IMR-90 (cell line): ENCODE results near the gene SNCG. TPM values are rescaled to one million over a fixed set of nuclear protein-coding genes. Genes with fewer than 3 reads are reported as not detected.
"Not testable (repeated sequence)": the region's sequence is repeated elsewhere in the genome, so short reads cannot be mapped to it uniquely, and the experiment has no call there.

Experiments
- ATAC-seq: fragments of 200-7000 bp; cut with Tn5 transposase; 2 replicates; pipeline ENCODE4 v1.9.1; 2020; ENCODE audit warnings: low read depth, mild to moderate bottlenecking, moderate library complexity
- BruUV-seq: library from RNA; stranded (reverse); fragments of 400-500 nt; replicated peaks from 2 replicates; lab custom pipeline; 2021; lab: Mats Ljungman, UMichigan
- CTCF ChIA-PET: fragments of 300-600 bp; formaldehyde crosslinking; extraction: SDS; loops from one replicate; lab custom pipeline; 2021; ENCODE audit warnings: antibody characterized with exemption; lab: Yijun Ruan, JAX
- POLR2A ChIA-PET: fragments of 300-600 bp; sonication (Branson Sonifier 250); formaldehyde crosslinking; loops from one replicate; lab custom pipeline; 2022; ENCODE audit warnings: antibody characterized with exemption; ENCODE audit not compliant: unreplicated experiment; lab: Charles Lee
- DNase-seq: peaks from one replicate; pipeline ENCODE4 v3.0.0; 2013
- H2AFZ ChIP-seq: replicated peaks from 2 replicates; pipeline ENCODE3; 2013; ENCODE audit warnings: low read length, mild to moderate bottlenecking; ENCODE audit not compliant: poor library complexity
- H2AK5ac ChIP-seq: 2 replicates; pipeline ENCODE4 v1.6.1; 2013; ENCODE audit warnings: low read depth, low read length, inconsistent platforms
- H2AK9ac ChIP-seq: replicated peaks from 2 replicates; pipeline ENCODE3; 2013; ENCODE audit warnings: mild to moderate bottlenecking, low read depth, low read length, moderate library complexity; ENCODE audit not compliant: poor library complexity
- H2BK120ac ChIP-seq: 2 replicates; pipeline ENCODE4 v1.6.1; 2013; ENCODE audit warnings: low read depth, low read length, inconsistent platforms
- H2BK15ac ChIP-seq: 3 replicates; pipeline ENCODE4 v1.6.1; 2013; ENCODE audit warnings: low read depth, low read length, inconsistent platforms
- H2BK20ac ChIP-seq: 2 replicates; pipeline ENCODE4 v1.6.1; 2013; ENCODE audit warnings: low read depth, mild to moderate bottlenecking, inconsistent platforms, low read length, moderate library complexity
- H2BK5ac ChIP-seq: 2 replicates; pipeline ENCODE4 v1.6.1; 2013; ENCODE audit warnings: mild to moderate bottlenecking, low read depth, low read length, inconsistent platforms; ENCODE audit not compliant: poor library complexity, severe bottlenecking
- H3K14ac ChIP-seq: replicated peaks from 2 replicates; pipeline ENCODE4 v1.6.1; 2013; ENCODE audit warnings: low read depth, low read length, inconsistent platforms
- H3K18ac ChIP-seq: 2 replicates; pipeline ENCODE4 v1.6.1; 2013; ENCODE audit warnings: low read depth, low read length, control low read depth
- H3K23ac ChIP-seq: 2 replicates; pipeline ENCODE4 v1.6.1; 2013; ENCODE audit warnings: low read depth, low read length, inconsistent platforms
- H3K27ac ChIP-seq: 2 replicates; pipeline ENCODE4 v1.5.1; 2013; ENCODE audit warnings: mild to moderate bottlenecking, control low read depth, low read length; ENCODE audit not compliant: insufficient read depth
- H3K27me3 ChIP-seq: 2 replicates; pipeline ENCODE4 v1.6.1; 2013; ENCODE audit warnings: low read length; ENCODE audit not compliant: control insufficient read depth, insufficient read depth
- H3K36me3 ChIP-seq: 2 replicates; pipeline ENCODE4 v1.6.1; 2013; ENCODE audit warnings: low read length, mixed read lengths; ENCODE audit not compliant: control insufficient read depth, insufficient read depth
- H3K4ac ChIP-seq: 2 replicates; pipeline ENCODE4 v1.6.1; 2013; ENCODE audit warnings: low read depth, low read length, inconsistent platforms
- H3K4me1 ChIP-seq: 2 replicates; pipeline ENCODE4 v1.6.1; 2013; ENCODE audit warnings: low read length, mixed read lengths; ENCODE audit not compliant: control insufficient read depth, insufficient read depth
- H3K4me2 ChIP-seq: 2 replicates; pipeline ENCODE4 v1.6.1; 2013; ENCODE audit warnings: low read depth, mild to moderate bottlenecking, control low read depth, low read length, moderate library complexity
- H3K4me3 ChIP-seq: 2 replicates; pipeline ENCODE4 v1.5.1; 2013; ENCODE audit warnings: low read depth, mild to moderate bottlenecking, control low read depth, low read length, moderate library complexity; ENCODE audit not compliant: insufficient read depth
- H3K56ac ChIP-seq: 2 replicates; pipeline ENCODE4 v1.6.1; 2013; ENCODE audit warnings: low read length, inconsistent platforms; ENCODE audit not compliant: insufficient read depth; ENCODE audit errors: extremely low read depth
- H3K79me1 ChIP-seq, 2 experiments: 2 replicates each; pipeline ENCODE4 v1.6.1; 2013; ENCODE audit warnings: low read length in 2 of 2, inconsistent platforms in 1 of 2, low read depth in 1 of 2
- H3K9ac ChIP-seq: 2 replicates; pipeline ENCODE4 v1.6.1; 2013; ENCODE audit warnings: low read depth, low read length, control low read depth
- H3K9me1 ChIP-seq: 2 replicates; pipeline ENCODE4 v1.6.1; 2013; ENCODE audit warnings: low read length, inconsistent platforms; ENCODE audit not compliant: insufficient read depth
- H3K9me3 ChIP-seq: 2 replicates; pipeline ENCODE4 v1.6.1; 2013; ENCODE audit warnings: low read length; ENCODE audit not compliant: control insufficient read depth, insufficient read depth
- H4K20me1 ChIP-seq: 2 replicates; pipeline ENCODE4 v1.6.1; 2013; ENCODE audit warnings: low read length, inconsistent platforms; ENCODE audit not compliant: insufficient read depth
- H4K5ac ChIP-seq: 2 replicates; pipeline ENCODE4 v1.6.1; 2013; ENCODE audit warnings: mild to moderate bottlenecking, low read depth, low read length, control low read depth
- H4K8ac ChIP-seq, 2 experiments: 2 replicates each; pipeline ENCODE4 v1.6.1; 2013; ENCODE audit warnings: low read depth in 2 of 2, low read length in 2 of 2, control low read depth in 1 of 2, inconsistent platforms in 1 of 2
- H4K91ac ChIP-seq: 2 replicates; pipeline ENCODE4 v1.6.1; 2013; ENCODE audit warnings: low read depth, low read length, inconsistent platforms; ENCODE audit not compliant: insufficient read depth
- BHLHE40 ChIP-seq: fragments of 150-350 bp; IDR thresholded peaks from 2 replicates; pipeline ENCODE4 v1.6.1; 2016; ENCODE audit warnings: mild to moderate bottlenecking, low read depth, low read length
- FOS ChIP-seq: fragments of 150-350 bp; IDR thresholded peaks from 2 replicates; pipeline ENCODE4 v1.6.1; 2016; ENCODE audit warnings: low read depth, low read length
- MAFK ChIP-seq: IDR thresholded peaks from 2 replicates; pipeline ENCODE4 v1.6.1; 2012; ENCODE audit warnings: low read depth, low read length, improper control_type of control experiment
- MAZ ChIP-seq: IDR thresholded peaks from 2 replicates; pipeline ENCODE4 v1.6.1; 2012; ENCODE audit warnings: low read depth, mild to moderate bottlenecking, low read length, improper control_type of control experiment, moderate library complexity, borderline replicate concordance
- RAD21 ChIP-seq: IDR thresholded peaks from 2 replicates; pipeline ENCODE4 v1.6.1; 2012; ENCODE audit warnings: low read length, improper control_type of control experiment
- WGBS, 2 experiments: methylation state at CpG; one replicate each; pipeline versions ENCODE4 v1.1.5 to v1.1.7; 2013; ENCODE audit warnings: missing lambda C conversion rate in 2 of 2; ENCODE audit not compliant: insufficient read length in 1 of 2; ENCODE audit errors: extremely low coverage in 2 of 2; 5-methylcytosine and 5-hydroxymethylcytosine counted together
- dilution Hi-C: fragments of 300-500 bp; cut with HindIII; formaldehyde crosslinking; loops from one replicate; pipeline ENCODE4 v1.14.3; 2018; ENCODE audit warnings: low sequenced_read_pairs; ENCODE audit not compliant: unreplicated experiment
- in situ Hi-C: fragments of 300-500 bp; cut with MboI; formaldehyde crosslinking; loops from 3 replicates; pipeline ENCODE4 v1.14.3; 2019; ENCODE audit warnings: low sequenced_read_pairs, inconsistent platforms, mixed read lengths
- intact Hi-C: fragments of 100-400 bp; cut with micrococcal nuclease; formaldehyde crosslinking; loops from 2 replicates; pipeline ENCODE4 v1.10.0; 2022
- polyA plus RNA-seq, 3 experiments: library from polyadenylated mRNA; depleted of rRNA; stranded (reverse); fragments of >200 nt; gene quantifications; 2 replicates each; pipeline ENCODE4 v1.2.3, GENCODE V29; 2012; ENCODE audit warnings: low replicate concordance in 1 of 3
- total RNA-seq: library from RNA; depleted of rRNA; stranded (reverse); fragments of >200 nt; gene quantifications from 2 replicates; pipeline ENCODE4 v1.2.3, GENCODE V29; 2012

SNCG gene
- total and polyA plus RNA-seq, 2 of the 4 experiments (the other 2 are of a cell fraction), result 10.6 to 19.0 TPM

GRCh38 chr10:87000491-87000890 lies 42.1 kb downstream of the SNCG start:
- ChIA-PET POLR2A (no interaction called here), CTCF (no interaction called here)
- dilution Hi-C loops (no loop called here), in situ Hi-C loops (no loop called here), intact Hi-C loops (no loop called here)
- Histone ChIP-seq H3K9me3 (no peaks in the 10 kb centered on the region), H3K56ac (no peak overlapping the region), H3K4me3 (no peak overlapping the region), H3K14ac (no peak overlapping the region), H2BK5ac (no peak overlapping the region), H3K9me1 (no peaks in the 10 kb centered on the region), H3K4me1 (0 out of 2 replicates have a peak, but pooled peaks cover 2% of the 10 kb centered on the region), H3K36me3 (no peaks in the 10 kb centered on the region), H3K4ac (no peak overlapping the region), H4K20me1 (no peaks in the 10 kb centered on the region), H2AFZ (no peak overlapping the region), H4K5ac (no peak overlapping the region), H3K79me1 (no peaks in the 10 kb centered on the region), H2BK15ac (no peak overlapping the region), H2BK120ac (no peak overlapping the region), H4K8ac (no peak overlapping the region), H3K18ac (no peak overlapping the region), H2AK5ac (no peak overlapping the region), H2BK20ac (no peak overlapping the region), H3K9ac (no peak overlapping the region), H3K23ac (no peak overlapping the region), H3K27ac (no peak overlapping the region), H3K27me3 (no peaks in the 10 kb centered on the region), H3K4me2 (no peak overlapping the region), H4K91ac (no peak overlapping the region), H2AK9ac (no peak overlapping the region)
- peak; percentile 44 for DNase-seq
- no peak for TF ChIP-seq MAFK
- no peak for TF ChIP-seq RAD21
- TF ChIP-seq MAZ, result no peak
- TF ChIP-seq BHLHE40, result no peak
- TF ChIP-seq FOS, result peak; percentile 45; the same call in 1 of the 2 replicates
- WGBS, 2 experiments, result no CpG with 5 or more reads among the region's 3 CpGs
- ATAC-seq, result peak; percentile 60; the same call in 1 of the 2 replicates
- no TSS peak for BruUV-seq

- H2BK120ac ChIP-seq, H2AK5ac ChIP-seq, H3K56ac ChIP-seq, POLR2A ChIA-PET, H2BK20ac ChIP-seq, H4K20me1 ChIP-seq, H3K4me3 ChIP-seq, BruUV-seq, H3K36me3 ChIP-seq, H3K27me3 ChIP-seq, CTCF ChIA-PET, H3K4me2 ChIP-seq, H3K27ac ChIP-seq, H2BK15ac ChIP-seq, ATAC-seq, H4K91ac ChIP-seq, H3K4ac ChIP-seq, H3K9me1 ChIP-seq, intact Hi-C loops, H3K79me1 ChIP-seq, in situ Hi-C loops, dilution Hi-C loops, H4K5ac ChIP-seq, H2AFZ ChIP-seq, H3K9ac ChIP-seq, H3K18ac ChIP-seq, H2BK5ac ChIP-seq, H2AK9ac ChIP-seq, H3K14ac ChIP-seq, H3K23ac ChIP-seq, H3K9me3 ChIP-seq, H4K8ac ChIP-seq, H3K4me1 ChIP-seq: not testable (repeated sequence)
- no CpG with 5 or more reads among the region's 1 CpG for WGBS, 2 experiments
- peak; percentile 34 for DNase-seq
These were observed 48.7 kb downstream of the SNCG start for GRCh38 chr10:87007124-87007523.
